Brain microvascular endothelial cell (primary cell): ENCODE measurements around the gene SYT7.

ENCODE experiments used
- DNase-seq: peaks from one replicate; pipeline ENCODE4 v3.0.0-alpha.2; 2020
- H3K27ac ChIP-seq: fragments of 250-450 bp; sonication (Bioruptor Pico); 2 replicates; pipeline ENCODE4 v1.5.1; 2020; ENCODE audit warnings: mild to moderate bottlenecking, moderate library complexity
- H3K27me3 ChIP-seq: fragments of 250-450 bp; sonication (Bioruptor Pico); replicated peaks from 2 replicates; pipeline ENCODE4 v1.5.1; 2020; ENCODE audit warnings: mild to moderate bottlenecking
- H3K36me3 ChIP-seq: fragments of 250-450 bp; sonication (Bioruptor Pico); replicated peaks from 2 replicates; pipeline ENCODE4 v1.5.1; 2020; ENCODE audit warnings: mild to moderate bottlenecking
- H3K4me3 ChIP-seq: 2 replicates; pipeline ENCODE4 v1.5.1; 2011; ENCODE audit warnings: low read depth, mild to moderate bottlenecking, control low read depth, low read length, moderate library complexity
- CTCF ChIP-seq: IDR thresholded peaks from 2 replicates; pipeline ENCODE4 v1.5.1; 2011; ENCODE audit warnings: low read depth, mild to moderate bottlenecking, moderate library complexity, low read length, control low read depth, inconsistent platforms; ENCODE audit errors: missing control alignments
- in situ Hi-C: cut with HindIII; loops from 2 replicates; pipeline ENCODE4 v1.10.0; 2017; ENCODE audit warnings: low sequenced_read_pairs, low pct_ligation_motif_present

Gene SYT7

DNA sequence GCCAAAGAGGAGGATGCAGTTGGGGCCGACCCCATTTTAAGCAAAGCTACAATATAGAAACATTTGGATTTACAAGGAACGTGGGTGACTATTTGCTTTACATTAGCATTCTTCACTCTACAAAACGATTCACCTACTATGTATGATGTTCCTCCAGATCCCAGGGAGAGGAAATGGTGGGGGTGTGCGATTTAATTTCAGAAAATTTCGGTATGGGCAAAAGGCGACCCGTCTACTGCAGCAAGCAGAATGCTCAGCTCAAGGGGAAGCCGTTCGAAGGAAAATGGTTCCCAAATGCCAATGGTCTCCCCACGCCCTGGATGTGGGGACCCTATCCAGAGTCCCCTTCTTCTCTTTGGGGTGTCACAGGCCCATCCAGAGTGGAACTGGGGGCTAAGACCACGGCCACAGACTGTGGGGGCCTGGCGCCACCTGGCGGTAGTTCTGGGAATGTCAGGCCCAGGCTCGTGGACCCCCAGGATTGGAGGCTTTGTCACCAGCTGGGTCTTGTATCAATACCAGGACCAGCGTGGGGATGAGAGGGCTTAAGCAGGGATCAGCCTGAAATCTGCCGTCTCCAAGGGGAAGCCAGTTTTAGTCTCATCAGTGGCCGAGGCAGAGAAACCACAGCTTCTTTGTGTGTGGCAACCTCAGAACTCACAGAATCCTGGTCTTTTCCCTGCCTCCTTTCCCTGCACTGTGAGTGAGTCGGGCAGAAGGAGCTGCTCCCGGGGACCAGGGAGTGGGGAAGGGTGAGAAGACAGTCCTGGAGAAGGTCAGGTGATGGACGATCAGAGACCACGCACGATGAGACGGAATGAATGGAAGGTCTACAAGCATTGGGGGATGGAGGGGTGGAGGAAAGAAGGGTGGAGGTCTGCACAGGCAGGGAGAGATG is 64.0 kb downstream of the SYT7 start:
- H3K27me3 ChIP-seq, result no peaks in the 10 kb centered on the region
- H3K27ac ChIP-seq, result no peak overlapping the region

DNA sequence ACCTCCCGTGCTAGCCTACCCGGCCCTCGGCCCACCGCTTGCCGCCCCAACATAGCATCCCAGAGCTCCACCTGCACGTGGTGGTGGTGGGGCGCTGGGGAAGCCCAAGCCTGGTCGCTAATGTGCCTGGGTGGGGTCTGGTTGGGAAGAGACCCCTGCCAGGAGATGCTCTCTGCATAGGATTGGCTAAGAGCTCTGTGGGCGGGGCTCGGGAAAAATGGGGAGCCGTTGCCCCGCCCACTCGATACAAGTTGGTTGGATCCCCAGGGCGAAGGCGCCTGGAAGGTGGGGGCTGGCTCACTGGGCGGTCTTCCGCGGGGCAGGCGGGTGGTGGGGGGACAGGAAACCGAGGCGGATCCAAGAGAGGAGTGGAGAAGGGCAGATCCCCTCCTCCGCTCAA is 64.7 kb downstream of the SYT7 start:
- in situ Hi-C loops, result no loop called here
- H3K36me3 ChIP-seq, result no peaks in the 10 kb centered on the region
- H3K4me3 ChIP-seq, result no peak overlapping the region
- no peak for TF ChIP-seq CTCF
- peaks cover 1% of the 10 kb centered on the region for H3K27me3 ChIP-seq
- DNase-seq, result no peak
- H3K27ac ChIP-seq, result no peak overlapping the region

More for the DNA sequence above, 64.0 kb downstream of the SYT7 start:
- peak; percentile 100 for TF ChIP-seq CTCF
- no peak overlapping the region for H3K4me3 ChIP-seq
- DNase-seq, result peak; percentile 4
- in situ Hi-C loops, result no loop called here
- no peaks in the 10 kb centered on the region for H3K36me3 ChIP-seq

DNA sequence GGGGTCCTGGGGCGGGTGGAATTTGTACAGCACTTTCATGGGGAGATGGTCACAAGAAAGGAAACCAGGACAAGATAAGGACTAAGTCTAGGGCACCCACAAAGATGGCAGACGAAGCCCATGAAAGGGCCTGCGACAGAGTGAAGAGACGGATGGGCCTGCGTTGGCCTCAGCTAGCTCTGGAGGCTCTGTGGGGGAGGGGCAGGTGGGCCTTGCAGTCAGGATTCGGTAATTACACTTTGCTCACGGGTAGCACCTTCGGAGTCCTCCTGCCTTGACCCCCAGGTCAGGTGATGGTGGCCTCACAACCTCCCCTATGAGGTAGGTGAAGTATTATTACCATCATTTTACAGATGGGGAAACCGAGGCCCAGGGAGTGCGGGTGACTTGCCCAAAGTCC is 65.2 kb downstream of the SYT7 start:
- DNase-seq, result no peak
- H3K27me3 ChIP-seq, result peaks cover 5% of the 10 kb centered on the region
- in situ Hi-C loops, result no loop called here
- no peak overlapping the region for H3K4me3 ChIP-seq
- no peaks in the 10 kb centered on the region for H3K36me3 ChIP-seq
- no peak overlapping the region for H3K27ac ChIP-seq
- TF ChIP-seq CTCF, result no peak

- H3K27me3 ChIP-seq, result peaks cover 19% of the 10 kb centered on the region
- no peak overlapping the region for H3K27ac ChIP-seq
- in situ Hi-C loops, result no loop called here
- no peaks in the 10 kb centered on the region for H3K36me3 ChIP-seq
- no peak for DNase-seq
- H3K4me3 ChIP-seq, result no peak overlapping the region
- TF ChIP-seq CTCF, result no peak
Measured at GRCh38 chr11:61514050-61514917, 66.6 kb downstream of the SYT7 start.

DNA sequence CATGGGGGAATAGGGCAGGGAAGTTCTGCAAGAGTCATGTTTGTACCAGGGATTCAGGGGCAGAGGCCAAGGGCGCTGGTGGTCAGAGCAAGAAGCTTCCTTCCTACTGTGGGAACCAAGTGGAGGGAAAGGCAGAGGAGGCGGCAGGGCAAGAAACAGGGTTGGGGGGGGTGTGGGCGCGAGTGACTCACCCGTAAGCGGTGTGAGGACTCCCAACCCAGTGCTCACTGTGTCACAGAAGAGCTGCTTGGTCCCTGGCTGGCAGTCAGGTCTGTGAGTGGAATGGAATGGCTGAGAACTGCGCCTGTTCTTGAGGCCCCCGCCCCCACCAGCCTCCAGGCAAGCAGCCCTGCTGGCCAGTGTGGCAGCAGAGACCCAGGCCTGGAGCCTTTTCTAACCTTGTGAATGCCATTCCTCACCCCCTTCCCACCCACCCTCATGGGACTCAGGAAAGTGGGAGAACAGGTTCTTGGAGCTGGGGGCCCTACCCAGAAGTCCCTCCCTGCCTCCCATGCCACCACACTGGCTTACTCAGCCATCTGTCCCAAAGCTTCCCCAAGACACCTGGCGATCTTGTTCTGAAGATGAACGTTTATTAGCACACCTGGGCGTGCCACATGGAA is 67.6 kb downstream of the SYT7 start:
- in situ Hi-C loops, result no loop called here
- H3K36me3 ChIP-seq, result no peaks in the 10 kb centered on the region
- no peak overlapping the region for H3K27ac ChIP-seq
- H3K27me3 ChIP-seq, result peaks cover 28% of the 10 kb centered on the region
- DNase-seq, result no peak
- no peak for TF ChIP-seq CTCF
- H3K4me3 ChIP-seq, result no peak overlapping the region
